SHP77 treated with DMSO at 0.1 percent for 48 hours (cell line): ENCODE data around the gene OPTC.

Source experiments
- DNase-seq: peaks from one replicate; lab custom pipeline; 2025; lab: John Stamatoyannopoulos, UW

Gene OPTC

DNA sequence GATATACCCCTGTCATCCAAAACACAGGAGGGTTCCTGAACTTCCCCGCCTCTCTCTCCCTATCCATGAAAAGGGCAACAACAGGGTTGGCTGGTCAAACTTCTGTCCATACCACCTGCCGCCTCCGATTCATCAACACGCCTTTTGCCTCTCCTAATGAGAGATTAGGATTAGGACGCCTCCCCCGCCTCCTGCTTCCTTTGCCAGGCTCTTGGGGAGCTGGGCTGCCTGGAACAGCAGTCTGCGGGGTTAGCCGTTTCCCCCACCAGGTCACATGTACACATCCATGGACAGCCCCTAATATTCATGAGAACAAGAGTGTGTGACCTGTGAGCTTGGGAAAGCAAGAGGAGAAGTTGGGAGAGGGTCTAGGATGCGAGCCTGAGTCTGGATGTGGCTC is 2.3 kb upstream of the OPTC start:
- DNase-seq: no peak

DNA sequence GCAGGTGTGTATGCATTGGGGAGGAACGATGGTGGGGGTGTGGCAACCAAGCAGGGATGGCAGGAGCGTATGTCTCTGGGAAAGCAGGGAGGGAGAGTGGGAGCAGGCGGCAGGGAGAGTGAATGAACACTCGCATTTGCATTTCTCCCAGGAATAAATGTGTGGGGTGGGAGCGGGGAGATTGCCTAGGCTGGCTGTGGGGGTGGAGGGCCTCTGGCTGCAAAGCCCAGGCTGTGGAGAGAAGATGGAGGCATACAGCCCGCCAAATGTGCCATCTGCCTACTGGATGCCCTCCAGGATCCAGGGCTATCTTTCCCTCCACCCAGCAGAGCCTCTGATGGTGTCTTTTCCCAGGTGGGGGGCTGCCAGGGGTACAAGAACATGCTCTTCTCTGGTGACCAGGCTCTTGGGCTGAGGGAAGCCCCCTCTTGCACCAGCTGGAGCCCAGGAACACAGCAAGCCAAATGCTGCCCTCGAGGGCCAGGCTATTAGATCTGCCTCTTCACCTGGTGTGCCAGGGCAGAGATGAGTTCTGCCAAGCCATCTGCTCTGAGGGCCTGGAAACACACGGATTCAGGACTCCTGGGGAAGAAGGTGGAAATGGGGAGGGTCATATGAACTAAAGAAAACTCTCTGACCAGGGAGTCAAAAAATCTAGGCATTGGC is 1.7 kb upstream of the OPTC start:
- DNase-seq: no peak

DNA sequence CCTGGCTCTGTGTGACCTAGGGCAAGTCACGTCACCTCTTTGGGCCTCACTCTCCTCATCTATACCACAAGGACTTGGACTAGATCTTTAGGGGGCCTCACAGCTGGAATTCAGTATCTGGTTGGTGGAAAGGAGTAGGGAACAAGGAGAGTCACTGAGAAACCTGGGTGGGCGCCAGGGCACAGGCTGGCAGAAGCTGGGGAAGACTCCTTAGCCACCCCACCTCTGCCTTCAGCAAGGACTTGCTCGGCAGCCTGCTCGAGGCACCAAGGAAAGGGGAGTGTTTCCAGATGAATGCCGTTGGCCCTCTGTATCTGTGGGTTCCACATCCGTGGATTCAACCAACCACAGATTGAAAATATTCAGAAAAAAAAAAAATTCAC is 1.2 kb upstream of the OPTC start:
- no peak for DNase-seq

DNA sequence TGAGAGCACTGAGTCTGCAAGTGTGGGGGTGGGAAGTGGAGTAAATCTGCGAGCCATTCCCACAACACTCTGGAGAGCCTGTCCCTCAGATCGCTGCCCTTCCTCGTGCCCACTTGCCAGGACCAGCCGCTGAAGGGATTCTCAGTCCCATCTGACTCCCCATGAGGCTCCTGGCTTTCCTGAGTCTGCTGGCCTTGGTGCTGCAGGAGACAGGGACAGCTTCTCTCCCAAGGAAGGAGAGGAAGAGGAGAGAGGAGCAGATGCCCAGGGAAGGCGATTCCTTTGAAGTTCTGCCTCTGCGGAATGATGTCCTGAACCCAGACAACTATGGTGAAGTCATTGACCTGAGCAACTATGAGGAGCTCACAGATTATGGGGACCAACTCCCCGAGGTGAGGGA is 1.9 kb downstream of the OPTC start:
- DNase-seq: no peak

DNA sequence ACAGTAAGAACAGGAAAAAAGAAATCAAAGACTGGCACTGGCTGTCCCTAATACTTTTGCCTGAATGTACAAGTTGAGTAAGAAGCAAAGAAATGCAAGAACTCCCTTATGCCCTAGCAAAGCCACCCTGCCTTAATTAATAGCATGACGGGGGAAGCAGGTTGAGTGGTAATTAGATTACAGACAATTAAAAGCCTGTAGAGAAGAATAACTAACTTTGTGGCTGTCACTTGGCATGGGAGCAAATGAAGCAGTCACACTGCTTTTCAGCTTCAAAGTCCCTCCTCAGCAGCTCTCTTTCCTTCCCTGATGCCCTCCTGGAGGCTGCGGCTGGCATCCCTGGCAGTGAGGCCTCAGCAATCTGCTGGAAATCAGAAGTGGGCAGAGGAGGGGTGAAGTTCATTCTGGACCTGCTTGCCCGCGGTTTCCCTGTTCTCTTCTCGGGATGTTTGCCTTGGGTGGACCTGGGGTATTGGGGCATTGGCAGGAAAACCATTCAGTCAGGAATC is 3.4 kb downstream of the OPTC start:
- DNase-seq: no peak

DNA sequence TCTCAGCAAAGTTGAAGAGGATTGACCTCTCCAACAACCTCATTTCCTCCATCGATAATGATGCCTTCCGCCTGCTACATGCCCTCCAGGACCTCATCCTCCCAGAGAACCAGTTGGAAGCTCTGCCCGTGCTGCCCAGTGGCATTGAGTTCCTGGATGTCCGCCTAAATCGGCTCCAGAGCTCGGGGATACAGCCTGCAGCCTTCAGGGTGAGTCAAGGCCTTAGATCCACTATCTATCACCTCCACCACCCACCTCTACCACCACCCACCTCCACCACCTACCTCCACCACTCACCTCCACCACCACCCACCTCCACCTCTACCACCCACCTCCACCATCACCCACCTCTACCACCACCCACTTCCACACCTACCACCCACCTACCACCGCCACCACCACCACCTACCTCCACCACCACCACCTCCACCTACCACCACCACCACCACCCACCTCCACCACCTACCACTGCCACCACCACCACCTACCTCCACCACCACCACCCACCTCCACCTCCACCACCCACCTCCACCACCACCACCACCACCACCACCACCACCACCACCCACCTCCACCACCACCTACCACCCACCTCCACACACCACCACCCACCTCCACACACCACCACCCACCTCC is 5.8 kb downstream of the OPTC start:
- DNase-seq: no peak

DNA sequence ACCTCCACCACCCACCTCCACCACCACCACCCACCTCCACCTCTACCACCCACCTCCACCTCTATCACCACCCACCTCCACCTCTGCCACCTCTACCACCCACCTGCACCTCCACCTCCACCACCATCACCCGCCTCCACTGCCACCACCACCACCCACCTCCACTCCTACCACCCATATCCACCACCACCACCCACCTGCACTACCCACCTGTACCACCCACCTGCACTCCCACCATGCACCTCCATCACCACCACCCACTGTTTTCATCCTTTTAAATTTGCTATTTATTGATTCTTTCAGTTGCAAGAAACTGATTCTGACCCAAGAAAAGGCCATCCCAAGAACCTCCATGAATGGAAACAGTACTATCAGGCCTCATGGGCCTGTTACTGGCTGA is 6.3 kb downstream of the OPTC start:
- no peak for DNase-seq

DNA sequence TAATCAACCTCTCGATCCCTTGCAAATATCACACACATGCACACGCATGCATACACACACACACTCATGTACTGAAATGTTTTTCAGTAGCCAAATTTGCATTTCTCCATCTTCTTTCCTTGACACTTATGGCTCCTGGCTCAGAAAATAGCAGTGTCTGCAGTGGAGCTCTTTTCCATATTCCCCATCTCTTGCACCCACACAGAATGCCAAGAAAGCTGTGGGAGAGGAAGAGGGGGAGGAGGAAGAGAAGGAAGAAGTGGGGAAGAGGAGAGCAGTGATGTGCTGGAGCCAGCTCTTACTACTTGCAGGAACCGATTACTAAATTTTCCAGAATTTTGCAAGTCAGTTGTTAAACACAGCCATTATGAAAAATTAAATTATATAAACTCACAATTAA is 9.9 kb downstream of the OPTC start:
- no peak for DNase-seq

DNA sequence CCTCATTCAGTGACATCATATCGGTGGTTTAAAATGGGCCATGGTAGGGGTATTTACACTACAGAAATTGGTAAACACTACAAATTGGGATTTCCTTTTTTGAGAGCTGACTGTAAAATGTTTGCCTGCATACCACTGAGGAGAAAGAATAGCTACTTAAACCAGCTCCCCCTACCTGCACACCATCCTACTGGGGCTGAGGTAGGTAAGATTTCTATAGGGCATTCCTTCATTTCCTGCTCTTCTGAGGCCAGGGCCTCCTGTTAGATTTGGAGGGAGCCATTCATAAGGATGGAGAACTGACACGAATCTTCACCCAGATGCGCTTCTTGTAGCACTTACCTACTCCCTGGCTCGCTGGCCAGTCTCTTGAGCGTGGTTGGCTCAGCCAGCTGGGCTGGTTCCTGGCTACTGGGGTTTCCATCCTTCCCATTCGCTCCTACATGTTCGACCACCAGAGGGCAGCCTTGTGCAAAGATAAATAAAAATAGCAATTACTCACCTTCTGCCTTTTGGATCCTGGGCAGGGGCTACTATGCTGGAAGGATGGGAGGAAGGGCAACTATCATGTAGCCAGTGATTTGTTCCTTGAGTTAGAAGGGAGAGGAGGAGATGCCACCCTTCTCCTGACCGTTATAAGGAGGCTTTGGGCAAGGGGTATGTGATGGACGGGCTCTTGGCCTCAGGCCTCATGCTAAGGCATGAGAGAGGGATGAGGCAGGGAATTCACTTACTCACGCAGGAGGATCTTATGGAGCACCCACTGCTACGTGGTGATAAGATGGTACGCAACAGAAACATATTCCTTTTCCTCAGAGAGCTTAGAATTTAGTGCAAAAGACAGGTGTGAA is 10.7 kb downstream of the OPTC start:
- no peak for DNase-seq

DNA sequence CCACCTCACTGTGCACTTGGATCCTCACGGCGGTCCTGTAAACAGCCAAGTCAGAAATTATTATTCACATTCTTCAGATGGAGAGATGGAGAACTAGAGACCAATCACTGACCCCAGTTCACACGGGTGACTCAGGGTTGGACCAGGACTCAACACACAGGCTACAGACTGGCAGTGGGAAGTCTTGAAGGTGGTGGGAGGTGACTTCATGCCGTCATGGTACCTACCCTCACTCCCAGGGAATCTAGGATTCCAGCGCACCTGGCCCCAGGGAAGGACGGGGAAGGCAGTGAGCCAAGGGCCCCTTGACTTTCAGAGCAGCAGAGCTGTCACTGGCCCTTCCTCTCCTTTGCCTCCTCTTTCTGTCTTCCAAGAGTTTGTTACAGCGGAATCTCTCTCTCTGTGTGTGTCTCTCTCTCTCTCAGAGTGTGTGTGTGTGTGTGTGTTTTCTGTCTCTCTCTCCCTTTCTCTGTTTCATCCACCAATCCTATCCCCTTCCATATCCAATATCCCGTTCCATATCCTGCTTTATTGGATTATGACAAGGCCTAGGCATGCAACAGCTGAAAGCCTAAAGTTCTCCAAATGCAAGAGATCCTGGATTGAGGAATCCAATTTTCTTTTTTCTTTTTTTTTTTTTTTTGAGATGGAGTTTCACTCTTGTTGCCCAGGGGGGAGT is 11.7 kb downstream of the OPTC start:
- no peak for DNase-seq

DNA sequence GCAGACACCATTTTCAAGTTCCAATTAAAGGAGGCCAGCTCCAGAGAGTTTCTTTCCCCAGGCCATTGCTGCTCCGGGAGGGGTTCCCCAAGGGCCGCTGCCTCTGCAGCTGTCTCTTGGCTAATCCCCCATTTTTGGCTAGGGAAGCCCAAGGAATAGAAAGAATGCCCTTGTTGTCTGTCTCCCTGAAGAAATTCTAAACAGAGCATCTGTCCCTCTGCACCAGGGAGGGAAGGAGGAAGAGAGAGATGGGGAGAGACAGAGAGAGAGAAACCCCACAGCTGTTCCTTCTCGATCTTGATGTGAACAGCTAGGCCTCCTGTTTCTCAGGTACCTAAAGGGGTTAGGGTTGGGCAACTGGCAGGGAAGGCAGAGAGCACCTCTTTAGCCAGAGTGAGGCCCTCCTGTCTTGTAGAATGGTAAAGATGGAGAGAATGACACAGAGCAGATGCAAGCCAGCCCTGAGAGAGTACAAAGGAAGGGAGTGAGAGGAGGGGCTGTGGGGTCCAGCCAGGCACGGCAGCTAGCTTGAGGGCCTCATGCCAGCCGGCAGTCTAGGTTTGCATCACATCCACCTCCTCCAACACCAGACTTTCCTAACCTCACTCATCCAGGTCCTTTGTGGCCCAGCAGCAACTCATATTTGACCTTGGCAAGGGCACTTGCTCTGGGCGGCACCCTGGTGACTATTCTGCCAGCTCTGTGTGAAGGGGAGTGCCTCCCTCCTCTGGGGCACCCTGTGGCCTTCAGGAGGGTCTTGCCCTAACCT is 13.1 kb downstream of the OPTC start:
- no peak for DNase-seq

DNA sequence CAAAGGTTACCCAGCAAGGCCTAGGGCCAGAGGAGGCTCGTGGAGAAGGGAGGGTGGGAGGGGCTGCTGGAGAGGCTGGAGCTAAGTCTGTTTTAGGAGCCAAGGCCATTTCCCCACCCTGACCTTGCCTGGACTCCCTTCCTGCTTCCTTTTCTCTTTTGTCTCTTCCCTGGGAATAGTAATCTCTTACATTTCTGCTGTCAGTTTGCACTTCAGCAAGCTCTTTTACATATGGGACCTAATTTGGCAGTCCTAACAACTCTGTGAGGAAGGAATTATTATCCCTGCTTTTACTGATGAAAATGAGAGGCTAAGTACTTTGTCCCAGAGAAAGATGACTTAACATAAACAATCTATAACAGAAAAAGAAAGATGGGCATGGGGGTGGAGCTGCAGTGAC is 13.8 kb downstream of the OPTC start:
- no peak for DNase-seq

DNA sequence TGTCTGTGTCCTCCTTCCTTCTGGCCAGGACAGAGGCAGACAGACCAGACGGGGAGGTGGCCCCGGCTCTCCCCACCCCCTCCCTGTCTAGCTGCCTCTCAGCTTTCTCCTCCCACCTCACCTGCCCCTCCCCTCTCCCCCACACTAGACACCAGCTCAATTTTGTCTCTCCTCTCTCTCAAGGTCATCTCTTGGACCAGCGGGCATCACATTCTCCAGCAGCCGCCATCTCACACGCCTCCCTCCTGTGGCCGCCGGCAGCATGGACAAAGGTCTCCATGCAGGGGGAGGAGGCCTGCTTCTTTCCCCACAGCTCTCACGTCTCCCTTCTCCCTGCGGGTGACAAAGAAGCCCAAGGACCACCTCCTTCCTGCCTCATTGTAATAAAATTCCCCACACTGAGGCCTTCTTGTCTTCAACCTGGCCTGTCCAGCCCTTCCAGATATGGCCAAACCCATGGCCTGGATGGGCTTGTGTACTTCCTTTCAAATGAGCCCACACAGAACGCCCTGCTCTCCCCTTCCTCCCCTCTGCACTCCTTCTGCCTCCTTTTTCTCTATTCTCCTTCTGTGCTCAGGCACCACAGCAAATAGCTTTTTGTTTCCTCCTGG is 14.6 kb downstream of the OPTC start:
- no peak for DNase-seq

DNA sequence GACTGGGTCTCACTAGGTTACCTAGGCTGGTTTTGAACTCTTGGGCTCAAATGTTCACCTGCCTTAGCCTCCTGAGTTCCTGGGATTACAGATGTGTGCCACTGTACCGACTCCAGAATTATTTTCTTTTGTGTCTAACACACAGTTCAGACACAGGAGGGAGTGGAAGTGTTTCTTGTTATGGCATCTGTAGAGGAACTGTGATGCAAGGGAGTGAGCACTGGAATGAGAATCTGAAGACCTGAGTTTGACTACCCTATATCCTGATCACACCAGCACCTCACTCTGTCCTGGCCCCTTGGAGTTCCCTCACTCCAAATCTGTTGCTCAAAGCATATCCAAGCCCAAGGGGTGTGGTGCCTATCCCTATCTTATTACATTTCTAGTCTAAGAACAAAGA is 15.2 kb downstream of the OPTC start:
- DNase-seq: no peak

DNA sequence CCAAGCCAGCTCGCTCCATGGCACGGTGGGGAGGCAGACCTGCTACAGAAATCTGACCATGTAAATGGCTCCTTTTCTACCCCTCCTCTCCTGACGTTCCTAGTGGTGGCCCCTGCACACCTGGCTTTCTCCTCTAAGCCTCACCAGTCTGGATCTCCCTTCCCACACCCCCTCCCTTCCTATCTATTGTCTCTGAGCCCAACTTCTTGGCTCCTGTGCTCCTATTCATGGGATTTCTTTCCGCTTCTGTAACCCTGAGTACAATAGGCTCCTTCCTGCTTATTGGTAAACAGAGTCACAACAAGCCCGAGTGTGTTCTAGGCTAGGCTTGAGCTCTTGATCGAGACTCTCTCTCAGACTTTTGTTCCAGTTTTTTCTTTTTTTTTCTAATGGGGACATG is 17.6 kb downstream of the OPTC start:
- DNase-seq: no peak

DNA sequence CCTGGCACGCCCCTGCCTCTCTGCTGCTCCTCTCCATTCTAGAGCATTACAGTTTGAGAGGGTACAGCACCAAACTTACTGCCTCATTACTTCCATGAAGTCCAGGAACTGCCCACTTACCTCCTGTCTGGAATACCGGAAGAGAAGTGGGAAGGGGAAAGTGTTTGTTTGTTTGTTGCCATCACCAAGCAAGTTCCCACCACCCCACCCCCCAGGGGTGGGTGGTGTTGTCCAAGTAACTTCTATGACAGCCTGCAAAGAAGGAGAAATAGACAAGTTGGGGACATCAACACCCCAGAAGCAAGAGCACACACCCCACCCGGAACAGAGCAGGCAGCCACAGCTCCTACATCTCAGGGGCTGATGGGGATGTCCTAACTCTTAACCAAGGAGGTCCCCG is 18.0 kb downstream of the OPTC start:
- no peak for DNase-seq

DNA sequence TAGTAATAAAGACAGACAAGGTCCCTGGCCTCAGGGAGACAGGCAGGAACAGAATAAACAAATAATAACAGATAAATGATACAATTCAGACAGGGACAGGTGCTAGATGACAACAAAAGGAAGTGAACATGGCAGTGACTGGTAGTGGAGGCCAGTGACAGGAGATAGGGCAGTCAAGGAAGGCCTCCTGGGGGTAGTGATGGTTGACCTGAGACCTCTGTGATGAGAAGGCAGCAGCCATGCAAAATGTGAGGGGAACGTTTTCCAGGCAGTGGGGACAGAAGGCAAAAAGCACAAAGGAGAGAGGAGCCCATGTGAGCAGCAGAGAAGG is 18.5 kb downstream of the OPTC start:
- DNase-seq: no peak

DNA sequence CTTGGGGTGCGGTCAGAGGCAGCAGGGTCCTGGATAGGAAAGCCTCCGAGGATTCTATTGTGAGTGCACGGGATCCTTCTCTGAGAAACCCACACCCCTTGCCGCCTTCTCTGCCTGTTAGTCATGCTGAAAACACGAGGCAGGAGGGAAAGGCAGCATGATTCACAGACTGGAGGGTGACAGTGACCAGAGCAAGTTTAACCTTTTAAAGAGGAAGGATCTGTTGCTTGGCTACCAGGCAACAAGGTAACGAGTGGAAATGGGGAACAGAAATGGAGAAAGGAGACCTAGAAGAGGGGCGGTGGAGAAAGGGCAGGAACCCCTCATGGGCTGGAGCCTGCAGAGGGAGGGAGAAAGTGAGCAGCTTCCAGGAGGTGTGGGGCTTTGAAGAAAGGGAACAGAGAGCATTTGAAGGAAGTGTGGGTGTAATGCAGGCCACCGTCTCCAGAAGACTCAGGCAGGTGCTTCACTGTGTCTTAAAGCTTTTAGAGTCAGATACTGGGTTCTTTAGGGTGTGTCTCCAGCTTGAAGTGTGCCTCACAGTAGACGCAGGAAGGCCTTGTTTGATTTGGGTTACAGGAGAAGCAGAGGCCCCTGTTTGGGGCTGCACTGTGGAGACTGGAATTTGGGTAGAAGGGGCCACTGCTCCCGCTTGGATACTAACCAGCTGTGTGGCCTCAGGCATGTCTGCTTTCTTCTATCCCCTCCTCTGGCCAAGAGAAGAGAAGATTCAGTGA is 19.1 kb downstream of the OPTC start:
- no peak for DNase-seq

DNA sequence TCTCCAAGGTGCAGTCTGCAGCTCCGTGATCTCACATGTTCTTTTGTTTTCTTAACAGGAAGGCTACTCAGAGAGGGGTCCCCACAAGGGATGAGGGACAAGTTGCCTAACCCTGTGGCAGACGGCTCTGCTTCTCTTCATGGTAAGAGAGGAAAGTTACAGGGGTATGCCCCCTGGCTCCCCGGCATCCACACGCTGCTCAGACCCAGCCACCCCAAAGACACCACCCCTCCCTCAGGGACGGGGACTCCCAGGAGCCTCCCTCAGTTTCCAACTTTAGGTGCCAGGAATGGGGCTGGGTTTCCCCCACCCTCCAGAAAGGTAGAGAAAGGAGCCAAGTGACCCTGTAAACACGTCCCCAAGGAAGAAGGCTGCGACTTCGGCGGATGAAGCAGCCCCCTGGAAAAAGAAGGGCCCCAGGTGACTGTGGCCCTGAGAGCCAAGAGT is 19.7 kb downstream of the OPTC start:
- DNase-seq: no peak

DNA sequence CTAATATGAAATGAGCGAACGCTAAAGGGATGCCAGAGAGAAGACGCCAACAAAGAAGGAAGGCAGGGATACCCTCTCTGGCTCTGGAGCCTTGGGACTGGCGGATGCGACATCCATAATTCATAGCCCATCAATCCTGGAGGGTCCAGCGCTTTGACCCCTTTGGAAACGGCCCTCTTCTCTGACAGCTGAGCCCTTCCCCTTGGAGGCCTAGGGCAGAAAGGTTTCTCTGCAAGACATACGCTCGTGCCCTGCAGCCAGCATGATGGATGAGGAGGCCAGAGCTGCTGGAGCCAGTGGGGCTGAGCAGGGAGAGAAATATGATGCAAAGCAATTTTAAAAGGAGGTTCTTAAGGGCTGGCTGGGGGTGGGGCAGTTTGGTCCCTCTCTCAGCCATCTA is 22.2 kb downstream of the OPTC start:
- DNase-seq: no peak

DNA sequence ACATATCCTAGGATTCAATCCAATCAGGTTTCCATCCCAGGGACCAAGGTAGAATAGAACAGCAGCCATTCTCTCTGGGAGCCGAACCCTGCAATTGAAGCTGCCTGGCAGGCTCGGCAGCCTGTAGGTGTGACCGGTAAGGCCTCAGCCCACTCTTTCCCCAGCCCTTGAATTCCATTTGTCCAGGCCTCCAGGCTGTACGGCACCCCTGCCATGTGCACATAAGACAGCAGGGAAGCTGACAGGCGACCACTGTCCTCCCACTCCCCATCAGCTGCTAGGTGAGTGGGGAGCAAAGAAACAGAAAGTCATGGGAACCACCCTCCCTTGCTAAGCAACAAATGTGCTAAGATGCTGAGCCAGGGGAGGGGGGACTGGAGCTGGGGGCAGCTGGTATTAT is 23.0 kb downstream of the OPTC start:
- DNase-seq: no peak
